ENCODE results near the gene CAD.
"Not testable (repeated sequence)": the region's sequence is repeated elsewhere in the genome, so short reads cannot be mapped to it uniquely, and the experiment has no call there.

Gene CAD

GRCh38 chr2:27270131-27270530 lies 53.0 kb downstream of the CAD start:
- Histone ChIP-seq H3K9ac (ENCODE audit: low read length in 2 of 2) (no peak overlapping the region), H3K9me3 (ENCODE audit: control insufficient read depth in 2 of 2, low read length in 2 of 2) (no peaks in the 10 kb centered on the region), H3K36me3 (ENCODE audit: control insufficient read depth in 2 of 2, insufficient read depth in 2 of 2, low read length in 2 of 2) (no peaks in the 10 kb centered on the region), H3K4me1 (ENCODE audit: control insufficient read depth, insufficient read depth, low read length) (peaks cover under 1% of the 10 kb centered on the region), H3K27me3 (ENCODE audit: control insufficient read depth in 1 of 2, insufficient read depth in 2 of 2, low read length in 2 of 2) (peaks cover 31% of the 10 kb centered on the region in 2 donors), H3K4me3 (ENCODE audit: low read length in 2 of 2) (no peak overlapping the region), H3K27ac (ENCODE audit: low read length) (no peak overlapping the region)

GRCh38 chr2:27270670-27271069 lies 53.5 kb downstream of the CAD start:
- Histone ChIP-seq H3K9ac (ENCODE audit: low read length in 2 of 2) (no peak overlapping the region), H3K27me3 (ENCODE audit: control insufficient read depth in 1 of 2, insufficient read depth in 2 of 2, low read length in 2 of 2) (peaks cover 26 to 28% of the 10 kb centered on the region in 2 donors), H3K4me3 (ENCODE audit: low read length in 2 of 2) (no peak overlapping the region), H3K27ac (ENCODE audit: low read length) (no peak overlapping the region), H3K4me1 (ENCODE audit: control insufficient read depth, insufficient read depth, low read length) (no peaks in the 10 kb centered on the region), H3K9me3 (ENCODE audit: control insufficient read depth in 2 of 2, low read length in 2 of 2) (no peaks in the 10 kb centered on the region), H3K36me3 (ENCODE audit: control insufficient read depth in 2 of 2, insufficient read depth in 2 of 2, low read length in 2 of 2) (no peaks in the 10 kb centered on the region)

GRCh38 chr2:27271631-27272340 lies 54.6 kb downstream of the CAD start:
- no peaks in the 10 kb centered on the region for H3K36me3 ChIP-seq (ENCODE audit: control insufficient read depth in 2 of 2, insufficient read depth in 2 of 2, low read length in 2 of 2)
- H3K4me3 ChIP-seq (ENCODE audit: low read length in 2 of 2), result no peak overlapping the region
- H3K4me1 ChIP-seq (ENCODE audit: control insufficient read depth, insufficient read depth, low read length), result no peaks in the 10 kb centered on the region
- H3K9ac ChIP-seq (ENCODE audit: low read length in 2 of 2), result no peak overlapping the region
- H3K27me3 ChIP-seq (ENCODE audit: control insufficient read depth in 1 of 2, insufficient read depth in 2 of 2, low read length in 2 of 2), result peaks cover 21 to 28% of the 10 kb centered on the region in 2 donors
- H3K9me3 ChIP-seq (ENCODE audit: control insufficient read depth in 2 of 2, low read length in 2 of 2), result no peaks in the 10 kb centered on the region
- H3K27ac ChIP-seq (ENCODE audit: low read length), result no peak overlapping the region

GRCh38 chr2:27272537-27273522 lies 55.7 kb downstream of the CAD start:
- not testable (repeated sequence) for H3K36me3 ChIP-seq (ENCODE audit: control insufficient read depth in 2 of 2, insufficient read depth in 2 of 2, low read length in 2 of 2); H3K9me3 ChIP-seq (ENCODE audit: control insufficient read depth in 2 of 2, low read length in 2 of 2); H3K9ac ChIP-seq (ENCODE audit: low read length in 2 of 2); H3K4me3 ChIP-seq (ENCODE audit: low read length in 2 of 2); H3K4me1 ChIP-seq (ENCODE audit: control insufficient read depth, insufficient read depth, low read length); H3K27ac ChIP-seq (ENCODE audit: low read length)
- H3K27me3 ChIP-seq (ENCODE audit: control insufficient read depth in 1 of 2, insufficient read depth in 2 of 2, low read length in 2 of 2), result peaks cover 14 to 21% of the 10 kb centered on the region in 2 donors

GRCh38 chr2:27275211-27276150 lies 58.3 kb downstream of the CAD start, which contains the start of gene DNAJC5G:
Gene DNAJC5G (plus strand): TSS chr2:27275433. CDS start chr2:27276729, 1,296 bp downstream.
- H3K4me3 ChIP-seq (ENCODE audit: low read length in 2 of 2), result no peak within 1 kb of the TSS
- H3K27me3 ChIP-seq (ENCODE audit: control insufficient read depth in 1 of 2, insufficient read depth in 2 of 2, low read length in 2 of 2), result peaks cover 10 to 19% of the 10 kb centered on the region in 2 donors
- no peak within 1 kb of the TSS for H3K9ac ChIP-seq (ENCODE audit: low read length in 2 of 2)
- H3K4me1 ChIP-seq (ENCODE audit: control insufficient read depth, insufficient read depth, low read length), result no peaks in the 10 kb centered on the region
- no peaks in the 10 kb centered on the region for H3K36me3 ChIP-seq (ENCODE audit: control insufficient read depth in 2 of 2, insufficient read depth in 2 of 2, low read length in 2 of 2)
- H3K9me3 ChIP-seq (ENCODE audit: control insufficient read depth in 2 of 2, low read length in 2 of 2), result no peaks in the 10 kb centered on the region
- no peak within 1 kb of the TSS for H3K27ac ChIP-seq (ENCODE audit: low read length)

GRCh38 chr2:27278010-27278409 lies 60.8 kb downstream of the CAD start:
- Histone ChIP-seq H3K4me3 (ENCODE audit: low read length in 2 of 2) (no peak overlapping the region), H3K36me3 (ENCODE audit: control insufficient read depth in 2 of 2, insufficient read depth in 2 of 2, low read length in 2 of 2) (no peaks in the 10 kb centered on the region)

GRCh38 chr2:27280826-27281225 lies 63.7 kb downstream of the CAD start:
- no peaks in the 10 kb centered on the region for H3K36me3 ChIP-seq (ENCODE audit: control insufficient read depth in 2 of 2, insufficient read depth in 2 of 2, low read length in 2 of 2)
- no peak overlapping the region for H3K27ac ChIP-seq (ENCODE audit: low read length)
- H3K4me3 ChIP-seq (ENCODE audit: low read length in 2 of 2), result no peak overlapping the region
- H3K4me1 ChIP-seq (ENCODE audit: control insufficient read depth, insufficient read depth, low read length), result no peaks in the 10 kb centered on the region
- no peak overlapping the region for H3K9ac ChIP-seq (ENCODE audit: low read length in 2 of 2)
- H3K27me3 ChIP-seq (ENCODE audit: control insufficient read depth in 1 of 2, insufficient read depth in 2 of 2, low read length in 2 of 2), result peaks cover 17 to 34% of the 10 kb centered on the region in 2 donors
- H3K9me3 ChIP-seq (ENCODE audit: control insufficient read depth in 2 of 2, low read length in 2 of 2), result no peaks in the 10 kb centered on the region

More at GRCh38 chr2:27278010-27278409, 60.8 kb downstream of the CAD start:
- Histone ChIP-seq H3K27me3 (ENCODE audit: control insufficient read depth in 1 of 2, insufficient read depth in 2 of 2, low read length in 2 of 2) (peaks cover 13 to 27% of the 10 kb centered on the region in 2 donors), H3K4me1 (ENCODE audit: control insufficient read depth, insufficient read depth, low read length) (no peaks in the 10 kb centered on the region), H3K9me3 (ENCODE audit: control insufficient read depth in 2 of 2, low read length in 2 of 2) (no peaks in the 10 kb centered on the region), H3K9ac (ENCODE audit: low read length in 2 of 2) (no peak overlapping the region), H3K27ac (ENCODE audit: low read length) (no peak overlapping the region)

GRCh38 chr2:27281442-27281841 lies 64.3 kb downstream of the CAD start:
- Histone ChIP-seq H3K4me1 (ENCODE audit: control insufficient read depth, insufficient read depth, low read length) (no peaks in the 10 kb centered on the region), H3K9ac (ENCODE audit: low read length in 2 of 2) (no peak overlapping the region), H3K27me3 (ENCODE audit: control insufficient read depth in 1 of 2, insufficient read depth in 2 of 2, low read length in 2 of 2) (peaks cover 14 to 28% of the 10 kb centered on the region in 2 donors), H3K9me3 (ENCODE audit: control insufficient read depth in 2 of 2, low read length in 2 of 2) (no peaks in the 10 kb centered on the region), H3K4me3 (ENCODE audit: low read length in 2 of 2) (no peak overlapping the region), H3K36me3 (ENCODE audit: control insufficient read depth in 2 of 2, insufficient read depth in 2 of 2, low read length in 2 of 2) (no peaks in the 10 kb centered on the region), H3K27ac (ENCODE audit: low read length) (no peak overlapping the region)

- Histone ChIP-seq H3K27ac (ENCODE audit: low read length) (no peak within 1 kb of the TSS), H3K36me3 (ENCODE audit: control insufficient read depth in 2 of 2, insufficient read depth in 2 of 2, low read length in 2 of 2) (no peaks in the 10 kb centered on the region), H3K4me3 (ENCODE audit: low read length in 2 of 2) (no peak within 1 kb of the TSS), H3K9me3 (ENCODE audit: control insufficient read depth in 2 of 2, low read length in 2 of 2) (no peaks in the 10 kb centered on the region), H3K4me1 (ENCODE audit: control insufficient read depth, insufficient read depth, low read length) (no peaks in the 10 kb centered on the region), H3K27me3 (ENCODE audit: control insufficient read depth in 1 of 2, insufficient read depth in 2 of 2, low read length in 2 of 2) (peaks cover 13 to 26% of the 10 kb centered on the region in 2 donors), H3K9ac (ENCODE audit: low read length in 2 of 2) (no peak within 1 kb of the TSS)
These were observed 64.8 kb downstream of the CAD start, which contains the start of gene TRIM54 for GRCh38 chr2:27281855-27282559. Gene TRIM54 (plus strand): TSS chr2:27282429. CDS start chr2:27282732, 303 bp downstream.

Data from stomach smooth muscle (tissue), 2 donors.